MCF 10A (cell line): ENCODE results near the gene MAN1C1. TPM values are rescaled to one million over a fixed set of nuclear protein-coding genes. Genes with fewer than 3 reads are reported as not detected.

Experiments
- BruUV-seq: library from RNA; stranded (reverse); fragments of 400-500 nt; replicated peaks from 2 replicates; lab custom pipeline; 2021; lab: Mats Ljungman, UMichigan
- CTCF ChIA-PET: fragments of 300-600 bp; sonication (Branson Sonifier 250); formaldehyde crosslinking; extraction: SDS; loops from one replicate; lab custom pipeline; 2021; ENCODE audit warnings: antibody characterized with exemption, inconsistent platforms; lab: Yijun Ruan, JAX
- POLR2A ChIA-PET: fragments of 300-600, 350-650 bp; sonication (Branson Sonifier 250); formaldehyde crosslinking; extraction: SDS; loops from one replicate; lab custom pipeline; 2020; ENCODE audit warnings: antibody characterized with exemption, inconsistent platforms; lab: Yijun Ruan, JAX
- DNase-seq: peaks from one replicate; pipeline ENCODE4 v3.0.0-alpha.2; 2018; ENCODE audit not compliant: unreplicated experiment
- H3K27ac Mint-ChIP-seq: one replicate; pipeline ENCODE4 v1.8.0; 2022; ENCODE audit warnings: mild to moderate bottlenecking, low read depth, mixed read lengths; ENCODE audit not compliant: unreplicated experiment
- H3K27me3 Mint-ChIP-seq: one replicate; pipeline ENCODE4 v1.8.0; 2022; ENCODE audit warnings: mixed read lengths; ENCODE audit not compliant: insufficient read depth, unreplicated experiment
- H3K36me3 Mint-ChIP-seq: one replicate; pipeline ENCODE4 v1.8.0; 2022; ENCODE audit warnings: mild to moderate bottlenecking, moderate library complexity, mixed read lengths; ENCODE audit not compliant: insufficient read depth, unreplicated experiment
- H3K4me1 Mint-ChIP-seq: one replicate; pipeline ENCODE4 v1.8.0; 2022; ENCODE audit warnings: mixed read lengths; ENCODE audit not compliant: insufficient read depth, unreplicated experiment
- H3K4me3 Mint-ChIP-seq: one replicate; pipeline ENCODE4 v1.8.0; 2022; ENCODE audit warnings: mild to moderate bottlenecking, moderate library complexity, mixed read lengths; ENCODE audit not compliant: unreplicated experiment
- H3K9me3 Mint-ChIP-seq: one replicate; pipeline ENCODE4 v1.8.0; 2022; ENCODE audit warnings: mixed read lengths; ENCODE audit not compliant: unreplicated experiment
- intact Hi-C: fragments of 100-400 bp; cut with micrococcal nuclease; formaldehyde crosslinking; loops from 2 replicates; pipeline ENCODE4 v1.14.1; 2022
- total RNA-seq: library from RNA; stranded (reverse); gene quantifications from 2 replicates; pipeline ENCODE4 v1.2.3, GENCODE V29; 2022
- TF ChIP-seq, protein P1 (sequence below): fragments of 200-600 bp; IDR thresholded peaks from one replicate; pipeline ENCODE4 v1.8.0; 2022; ENCODE audit warnings: antibody characterized with exemption, mild to moderate bottlenecking; ENCODE audit not compliant: unreplicated experiment

The MAN1C1 gene
- total RNA-seq, 1 experiment from 2014 or later: not detected

DNA sequence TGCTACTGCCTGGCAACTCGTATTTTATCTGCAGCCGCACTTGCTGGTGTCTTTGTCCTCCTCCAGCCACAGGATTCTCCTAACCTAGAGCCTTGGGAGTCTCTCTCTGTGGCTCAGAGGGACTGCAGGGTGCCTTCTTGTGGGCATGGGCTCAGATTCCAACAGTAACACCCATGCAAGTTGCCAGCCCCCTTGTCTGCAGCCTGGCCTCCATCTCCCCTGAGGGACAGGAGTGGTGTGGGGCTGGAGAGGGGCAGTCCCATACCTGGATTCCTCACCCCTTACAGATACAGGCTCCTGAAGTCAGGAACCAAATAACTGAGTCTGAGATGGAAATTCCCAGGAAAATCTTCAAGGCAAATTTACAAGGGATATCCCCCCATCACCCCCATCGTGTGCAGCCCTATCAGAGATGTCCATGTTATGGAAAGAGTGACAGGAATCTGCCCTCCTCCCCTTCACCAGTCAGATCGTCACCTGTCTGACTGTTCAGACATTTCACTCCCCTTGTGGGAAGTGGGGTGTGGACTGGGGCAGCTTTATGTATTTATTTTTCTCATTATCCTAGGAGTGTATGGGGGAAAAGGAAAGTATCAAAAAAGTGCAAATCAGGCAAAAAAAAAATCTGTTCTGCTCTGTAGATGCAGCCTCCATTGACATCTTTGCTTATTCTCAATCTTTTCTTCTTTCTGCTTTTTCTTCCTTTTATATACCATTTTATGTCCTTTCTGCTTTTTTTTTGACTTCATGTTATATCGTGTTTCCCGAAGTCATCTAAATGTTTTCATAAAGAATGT lies 70.8 kb downstream of the MAN1C1 start:
- no peak overlapping the region for H3K27ac Mint-ChIP-seq
- TF ChIP-seq, protein P1, sequence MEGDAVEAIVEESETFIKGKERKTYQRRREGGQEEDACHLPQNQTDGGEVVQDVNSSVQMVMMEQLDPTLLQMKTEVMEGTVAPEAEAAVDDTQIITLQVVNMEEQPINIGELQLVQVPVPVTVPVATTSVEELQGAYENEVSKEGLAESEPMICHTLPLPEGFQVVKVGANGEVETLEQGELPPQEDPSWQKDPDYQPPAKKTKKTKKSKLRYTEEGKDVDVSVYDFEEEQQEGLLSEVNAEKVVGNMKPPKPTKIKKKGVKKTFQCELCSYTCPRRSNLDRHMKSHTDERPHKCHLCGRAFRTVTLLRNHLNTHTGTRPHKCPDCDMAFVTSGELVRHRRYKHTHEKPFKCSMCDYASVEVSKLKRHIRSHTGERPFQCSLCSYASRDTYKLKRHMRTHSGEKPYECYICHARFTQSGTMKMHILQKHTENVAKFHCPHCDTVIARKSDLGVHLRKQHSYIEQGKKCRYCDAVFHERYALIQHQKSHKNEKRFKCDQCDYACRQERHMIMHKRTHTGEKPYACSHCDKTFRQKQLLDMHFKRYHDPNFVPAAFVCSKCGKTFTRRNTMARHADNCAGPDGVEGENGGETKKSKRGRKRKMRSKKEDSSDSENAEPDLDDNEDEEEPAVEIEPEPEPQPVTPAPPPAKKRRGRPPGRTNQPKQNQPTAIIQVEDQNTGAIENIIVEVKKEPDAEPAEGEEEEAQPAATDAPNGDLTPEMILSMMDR: no peak
- intact Hi-C loops: no loop called here
- peaks cover 59% of the 10 kb centered on the region for H3K27me3 Mint-ChIP-seq
- BruUV-seq: no TSS peak
- ChIA-PET CTCF (no interaction called here), POLR2A (no interaction called here)
- no peaks in the 10 kb centered on the region for H3K4me1 Mint-ChIP-seq
- no peak for DNase-seq
- no peaks in the 10 kb centered on the region for H3K9me3 Mint-ChIP-seq
- no peaks in the 10 kb centered on the region for H3K36me3 Mint-ChIP-seq
- no peak overlapping the region for H3K4me3 Mint-ChIP-seq

DNA sequence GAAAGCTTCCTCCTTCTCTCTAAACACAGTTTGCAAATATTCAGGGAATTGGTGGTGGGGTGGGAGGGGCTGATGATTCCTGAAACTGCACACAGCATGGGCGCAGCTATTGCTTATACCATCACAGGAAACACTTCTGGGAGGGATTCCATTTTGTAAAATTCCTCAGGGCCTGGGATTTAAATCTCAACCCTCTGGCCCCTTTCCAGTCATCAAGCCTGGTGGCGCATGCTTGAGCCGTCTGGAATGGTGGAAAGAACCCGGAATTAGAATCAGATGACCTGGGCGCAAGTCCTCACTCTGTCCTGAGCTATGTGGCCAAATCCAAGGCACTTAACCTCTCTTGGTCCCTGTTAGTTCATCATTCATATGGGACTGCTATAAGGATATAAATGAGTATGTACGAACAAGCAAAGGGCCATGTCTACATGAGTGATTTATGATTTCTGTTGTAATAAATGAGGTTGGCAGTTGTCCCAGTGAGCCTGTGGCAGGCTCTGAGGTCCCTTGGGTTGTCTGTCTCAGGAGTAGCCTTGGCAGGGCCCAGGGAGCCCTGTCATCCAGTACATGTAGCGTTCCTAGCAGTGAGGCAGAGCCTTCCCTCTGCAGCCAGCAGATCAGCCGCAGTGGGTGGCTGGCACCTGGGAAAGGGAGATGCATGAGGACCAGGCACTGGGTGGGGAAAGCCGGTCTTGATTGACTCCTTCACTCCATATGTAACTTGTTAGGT lies 72.0 kb downstream of the MAN1C1 start:
- POLR2A ChIA-PET: interaction anchor here (0.5 kb wide), 1 partner anchor 57 kb away, joined by 4 read pairs; no protein-coding TSS in a partner anchor
- Mint-ChIP-seq H3K27me3 (peaks cover 48% of the 10 kb centered on the region), H3K9me3 (no peaks in the 10 kb centered on the region), H3K4me1 (no peaks in the 10 kb centered on the region), H3K27ac (no peak overlapping the region), H3K4me3 (no peak overlapping the region), H3K36me3 (no peaks in the 10 kb centered on the region)
- intact Hi-C loops: no loop called here
- TF ChIP-seq, protein P1: no peak
- CTCF ChIA-PET: interaction anchor here (1.0 kb wide), 1 partner anchor 12 kb away, joined by 3 read pairs; no protein-coding TSS in a partner anchor
- peak; percentile 30 for DNase-seq
- no TSS peak for BruUV-seq

DNA sequence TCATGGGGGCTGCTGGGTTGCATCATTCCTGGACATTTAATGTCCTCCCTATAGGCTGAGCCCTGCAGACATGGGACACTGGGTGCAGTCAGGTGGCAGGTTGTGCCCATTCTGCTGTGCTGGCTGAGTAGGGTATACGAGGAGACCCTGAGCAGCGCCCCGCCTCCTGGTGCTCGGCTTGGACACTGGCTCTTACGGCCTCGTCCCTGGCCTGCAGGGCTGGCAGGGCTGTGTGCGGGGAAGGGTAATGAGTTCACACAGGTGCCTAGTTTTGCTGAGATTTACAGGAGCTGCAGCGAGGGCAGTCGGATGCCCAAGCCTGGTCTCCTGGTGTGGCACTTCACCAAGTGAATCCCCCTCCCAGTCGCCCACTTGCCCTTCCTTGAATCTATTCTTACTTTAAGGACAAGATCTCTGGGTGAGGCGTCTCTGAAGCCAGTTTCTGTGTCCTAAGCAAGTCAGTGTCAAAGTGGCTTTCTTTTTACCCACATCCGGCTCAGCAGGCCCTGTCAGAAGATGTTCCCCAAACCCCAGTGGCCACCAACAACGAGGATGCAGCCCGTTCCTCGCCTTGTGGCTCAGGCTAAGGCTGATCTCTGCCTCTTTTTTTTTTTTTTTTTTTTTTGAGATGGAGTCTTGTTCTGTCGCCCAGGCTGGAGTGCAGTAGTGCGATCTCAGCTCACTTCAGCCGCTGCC lies 73.2 kb downstream of the MAN1C1 start:
- intact Hi-C loops: no loop called here
- ChIA-PET CTCF (interaction anchor here (0.5 kb wide), 1 partner anchor 55 kb away, joined by 4 read pairs; no protein-coding TSS in a partner anchor), POLR2A (no interaction called here)
- no peak for DNase-seq
- no peak overlapping the region for H3K27ac Mint-ChIP-seq
- no peak overlapping the region for H3K4me3 Mint-ChIP-seq
- BruUV-seq: no TSS peak
- H3K36me3 Mint-ChIP-seq: no peaks in the 10 kb centered on the region
- H3K4me1 Mint-ChIP-seq: peaks cover under 1% of the 10 kb centered on the region
- peaks cover 35% of the 10 kb centered on the region for H3K27me3 Mint-ChIP-seq
- TF ChIP-seq, protein P1: no peak
- H3K9me3 Mint-ChIP-seq: no peaks in the 10 kb centered on the region
